ENCODE results near the gene SFPQ.
"Not testable (repeated sequence)": the region's sequence is repeated elsewhere in the genome, so short reads cannot be mapped to it uniquely, and the experiment has no call there.

SFPQ gene

GRCh38 chr1:35175098-35175576 lies 17.8 kb downstream of the SFPQ start:
- no peak overlapping the region for H3K27ac ChIP-seq (ENCODE audit: low read depth, low read length)
- H3K36me3 ChIP-seq (ENCODE audit: control insufficient read depth, insufficient read depth, low read length) = peaks cover 52% of the 10 kb centered on the region
- H3K9ac ChIP-seq (ENCODE audit: low read length) = no peak overlapping the region
- H3K4me1 ChIP-seq (ENCODE audit: control insufficient read depth, insufficient read depth, low read length) = no peaks in the 10 kb centered on the region
- no peak overlapping the region for H3K4me3 ChIP-seq (ENCODE audit: low read depth, low read length)
- no peaks in the 10 kb centered on the region for H3K9me3 ChIP-seq (ENCODE audit: control insufficient read depth, insufficient read depth, low read depth, low read length)
- no peaks in the 10 kb centered on the region for H3K27me3 ChIP-seq (ENCODE audit: control insufficient read depth, insufficient read depth, low read length)

- H3K27me3 ChIP-seq (ENCODE audit: control insufficient read depth, insufficient read depth, low read length) = no peaks in the 10 kb centered on the region
Measured at GRCh38 chr1:35173909-35174540, 18.9 kb downstream of the SFPQ start.

GRCh38 chr1:35173491-35173890 lies 19.5 kb downstream of the SFPQ start:
- no peak overlapping the region for H3K27ac ChIP-seq (ENCODE audit: low read depth, low read length)
- no peaks in the 10 kb centered on the region for H3K27me3 ChIP-seq (ENCODE audit: control insufficient read depth, insufficient read depth, low read length)
- H3K9ac ChIP-seq (ENCODE audit: low read length) = no peak overlapping the region
- H3K4me1 ChIP-seq (ENCODE audit: control insufficient read depth, insufficient read depth, low read length) = no peaks in the 10 kb centered on the region
- H3K36me3 ChIP-seq (ENCODE audit: control insufficient read depth, insufficient read depth, low read length) = peaks cover 35% of the 10 kb centered on the region
- no peaks in the 10 kb centered on the region for H3K9me3 ChIP-seq (ENCODE audit: control insufficient read depth, insufficient read depth, low read depth, low read length)
- no peak overlapping the region for H3K4me3 ChIP-seq (ENCODE audit: low read depth, low read length)

More at GRCh38 chr1:35173909-35174540, 18.9 kb downstream of the SFPQ start:
- Histone ChIP-seq H3K9ac (ENCODE audit: low read length) (no peak overlapping the region), H3K36me3 (ENCODE audit: control insufficient read depth, insufficient read depth, low read length) (peaks cover 41% of the 10 kb centered on the region), H3K4me1 (ENCODE audit: control insufficient read depth, insufficient read depth, low read length) (no peaks in the 10 kb centered on the region), H3K4me3 (ENCODE audit: low read depth, low read length) (no peak overlapping the region), H3K27ac (ENCODE audit: low read depth, low read length) (no peak overlapping the region), H3K9me3 (ENCODE audit: control insufficient read depth, insufficient read depth, low read depth, low read length) (no peaks in the 10 kb centered on the region)

DNA sequence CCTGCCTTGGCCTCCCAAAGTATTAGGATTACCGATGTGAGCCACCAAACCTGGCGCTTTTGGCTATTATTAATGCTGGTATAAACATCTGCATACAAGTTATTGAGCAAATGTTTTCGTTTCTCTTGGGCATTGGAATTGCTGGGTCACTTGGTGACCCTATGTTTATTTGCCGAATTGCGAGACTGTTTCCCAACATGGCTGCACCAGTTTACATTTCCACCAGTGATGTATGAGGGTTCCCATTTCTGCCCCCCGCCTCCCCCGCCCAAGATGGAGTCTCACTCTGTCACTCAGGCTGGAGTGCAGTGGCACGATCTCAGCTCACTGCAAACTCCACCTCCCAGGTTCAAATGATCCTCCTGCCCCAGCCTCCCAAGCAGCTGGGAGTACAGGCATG lies 20.9 kb downstream of the SFPQ start:
- Histone ChIP-seq H3K36me3 (ENCODE audit: control insufficient read depth, insufficient read depth, low read length) (peaks cover 21% of the 10 kb centered on the region), H3K9me3 (ENCODE audit: control insufficient read depth, insufficient read depth, low read depth, low read length) (no peaks in the 10 kb centered on the region), H3K4me1 (ENCODE audit: control insufficient read depth, insufficient read depth, low read length) (no peaks in the 10 kb centered on the region), H3K27me3 (ENCODE audit: control insufficient read depth, insufficient read depth, low read length) (no peaks in the 10 kb centered on the region), H3K27ac (ENCODE audit: low read depth, low read length) (no peak overlapping the region), H3K9ac (ENCODE audit: low read length) (no peak overlapping the region), H3K4me3 (ENCODE audit: low read depth, low read length) (no peak overlapping the region)

- no peaks in the 10 kb centered on the region for H3K27me3 ChIP-seq (ENCODE audit: control insufficient read depth, insufficient read depth, low read length)
- H3K9me3 ChIP-seq (ENCODE audit: control insufficient read depth, insufficient read depth, low read depth, low read length) = no peaks in the 10 kb centered on the region
Measured at GRCh38 chr1:35171579-35171978, 21.4 kb downstream of the SFPQ start.

DNA sequence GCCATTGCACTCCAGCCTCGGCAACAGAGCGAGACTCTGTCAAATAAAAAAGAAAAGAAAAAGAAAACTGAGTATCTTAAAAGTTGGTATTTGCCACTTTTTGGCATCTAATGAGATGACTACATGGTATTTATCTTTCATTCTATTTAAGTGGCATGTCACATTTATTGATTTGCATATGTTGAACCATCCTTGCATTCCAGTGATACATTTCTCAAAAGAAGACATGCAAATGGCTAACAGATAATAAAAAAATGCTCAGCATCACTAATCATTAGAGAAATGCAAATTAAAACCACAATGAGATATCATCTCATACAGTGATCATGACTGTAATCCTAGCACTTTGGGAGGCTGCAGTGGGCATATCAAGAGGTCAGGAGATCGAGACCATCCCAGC lies 28.1 kb downstream of the SFPQ start:
- no peak overlapping the region for H3K9ac ChIP-seq (ENCODE audit: low read length)
- no peaks in the 10 kb centered on the region for H3K4me1 ChIP-seq (ENCODE audit: control insufficient read depth, insufficient read depth, low read length)
- peaks cover 7% of the 10 kb centered on the region for H3K9me3 ChIP-seq (ENCODE audit: control insufficient read depth, insufficient read depth, low read depth, low read length)
- H3K4me3 ChIP-seq (ENCODE audit: low read depth, low read length) = no peak overlapping the region
- H3K27me3 ChIP-seq (ENCODE audit: control insufficient read depth, insufficient read depth, low read length) = no peaks in the 10 kb centered on the region
- H3K27ac ChIP-seq (ENCODE audit: low read depth, low read length) = no peak overlapping the region
- H3K36me3 ChIP-seq (ENCODE audit: control insufficient read depth, insufficient read depth, low read length) = no peaks in the 10 kb centered on the region

More at GRCh38 chr1:35171579-35171978, 21.4 kb downstream of the SFPQ start:
- Histone ChIP-seq H3K27ac (ENCODE audit: low read depth, low read length) (no peak overlapping the region), H3K36me3 (ENCODE audit: control insufficient read depth, insufficient read depth, low read length) (peaks cover 17% of the 10 kb centered on the region), H3K4me3 (ENCODE audit: low read depth, low read length) (no peak overlapping the region), H3K9ac (ENCODE audit: low read length) (no peak overlapping the region), H3K4me1 (ENCODE audit: control insufficient read depth, insufficient read depth, low read length) (no peaks in the 10 kb centered on the region)

GRCh38 chr1:35151220-35151619 lies 41.7 kb downstream of the SFPQ start:
- Histone ChIP-seq H3K27ac (ENCODE audit: low read depth, low read length) (no peak overlapping the region), H3K27me3 (ENCODE audit: control insufficient read depth, insufficient read depth, low read length) (no peaks in the 10 kb centered on the region), H3K9ac (ENCODE audit: low read length) (no peak overlapping the region), H3K4me1 (ENCODE audit: control insufficient read depth, insufficient read depth, low read length) (no peaks in the 10 kb centered on the region), H3K36me3 (ENCODE audit: control insufficient read depth, insufficient read depth, low read length) (no peaks in the 10 kb centered on the region), H3K4me3 (ENCODE audit: low read depth, low read length) (no peak overlapping the region), H3K9me3 (ENCODE audit: control insufficient read depth, insufficient read depth, low read depth, low read length) (no peaks in the 10 kb centered on the region)

GRCh38 chr1:35145892-35146549 lies 46.9 kb downstream of the SFPQ start:
- not testable (repeated sequence) for H3K27ac ChIP-seq (ENCODE audit: low read depth, low read length); H3K36me3 ChIP-seq (ENCODE audit: control insufficient read depth, insufficient read depth, low read length); H3K9me3 ChIP-seq (ENCODE audit: control insufficient read depth, insufficient read depth, low read depth, low read length); H3K27me3 ChIP-seq (ENCODE audit: control insufficient read depth, insufficient read depth, low read length); H3K9ac ChIP-seq (ENCODE audit: low read length); H3K4me1 ChIP-seq (ENCODE audit: control insufficient read depth, insufficient read depth, low read length); H3K4me3 ChIP-seq (ENCODE audit: low read depth, low read length)

GRCh38 chr1:35143737-35144508 lies 49.0 kb downstream of the SFPQ start:
- Histone ChIP-seq H3K27me3 (ENCODE audit: control insufficient read depth, insufficient read depth, low read length) (no peaks in the 10 kb centered on the region), H3K36me3 (ENCODE audit: control insufficient read depth, insufficient read depth, low read length) (no peaks in the 10 kb centered on the region), H3K4me1 (ENCODE audit: control insufficient read depth, insufficient read depth, low read length) (no peaks in the 10 kb centered on the region), H3K4me3 (ENCODE audit: low read depth, low read length) (no peak overlapping the region), H3K9ac (ENCODE audit: low read length) (no peak overlapping the region), H3K27ac (ENCODE audit: low read depth, low read length) (no peak overlapping the region), H3K9me3 (ENCODE audit: control insufficient read depth, insufficient read depth, low read depth, low read length) (no peaks in the 10 kb centered on the region)

DNA sequence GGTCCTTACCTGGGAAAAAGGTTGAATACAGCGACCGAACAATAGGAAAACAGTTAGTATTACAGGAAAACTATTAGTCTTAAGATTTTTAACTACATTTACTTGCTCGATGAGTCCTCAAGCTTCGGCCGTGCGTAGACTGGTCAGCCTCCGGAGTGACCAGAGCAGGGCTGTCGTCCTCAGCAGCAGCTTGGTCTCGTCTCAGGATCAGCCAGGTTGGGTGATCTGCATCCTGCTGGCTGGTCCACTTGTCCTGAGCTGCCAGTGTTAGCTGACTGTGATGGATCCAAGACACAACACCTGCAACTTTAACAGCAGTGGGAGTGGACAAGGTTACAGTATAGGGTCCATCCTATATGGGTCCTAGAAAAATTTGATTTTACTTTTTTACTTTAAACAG lies 50.2 kb downstream of the SFPQ start:
- not testable (repeated sequence) for H3K9me3 ChIP-seq (ENCODE audit: control insufficient read depth, insufficient read depth, low read depth, low read length); H3K4me3 ChIP-seq (ENCODE audit: low read depth, low read length); H3K27ac ChIP-seq (ENCODE audit: low read depth, low read length); H3K36me3 ChIP-seq (ENCODE audit: control insufficient read depth, insufficient read depth, low read length); H3K27me3 ChIP-seq (ENCODE audit: control insufficient read depth, insufficient read depth, low read length); H3K9ac ChIP-seq (ENCODE audit: low read length); H3K4me1 ChIP-seq (ENCODE audit: control insufficient read depth, insufficient read depth, low read length)

DNA sequence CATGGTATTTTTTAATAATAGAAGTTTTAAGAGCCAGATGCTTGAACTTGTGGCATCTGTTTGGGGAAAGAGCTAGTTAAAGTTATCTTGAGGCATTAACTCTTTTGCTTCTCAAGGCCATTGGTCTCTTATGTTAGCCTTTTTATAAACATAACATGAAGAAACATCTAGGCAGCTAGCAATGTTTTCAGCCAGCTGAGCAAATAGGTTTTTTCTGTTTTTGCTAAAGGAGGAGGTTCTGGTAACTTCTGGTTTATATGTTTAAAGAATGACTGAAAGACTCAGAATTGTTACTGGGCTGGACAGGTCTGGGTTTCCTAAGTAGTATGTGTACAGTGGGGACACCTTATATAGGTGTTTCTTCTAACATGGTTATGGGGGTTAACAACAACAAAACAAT lies 50.7 kb downstream of the SFPQ start:
- H3K36me3 ChIP-seq (ENCODE audit: control insufficient read depth, insufficient read depth, low read length); H3K27me3 ChIP-seq (ENCODE audit: control insufficient read depth, insufficient read depth, low read length); H3K4me3 ChIP-seq (ENCODE audit: low read depth, low read length); H3K4me1 ChIP-seq (ENCODE audit: control insufficient read depth, insufficient read depth, low read length); H3K27ac ChIP-seq (ENCODE audit: low read depth, low read length); H3K9ac ChIP-seq (ENCODE audit: low read length); H3K9me3 ChIP-seq (ENCODE audit: control insufficient read depth, insufficient read depth, low read depth, low read length): not testable (repeated sequence)
